Measurements from ENCODE around the gene SHISA6.

Gene SHISA6

GRCh38 chr17:11503308-11504035, 262.5 kb downstream of the SHISA6 start:
- Histone ChIP-seq H3K27me3 (ENCODE audit: insufficient read depth, low read length) (no peaks in the 10 kb centered on the region), H3K18ac (ENCODE audit: low read length) (no peak overlapping the region), H2BK12ac (ENCODE audit: low read length) (no peak overlapping the region), H3K23ac (ENCODE audit: low read length) (no peak overlapping the region), H3K9ac (ENCODE audit: low read length) (no peak overlapping the region), H3K4me1 (ENCODE audit: control insufficient read depth in 1 of 2, insufficient read depth in 2 of 2, low read length in 2 of 2) (no peaks in the 10 kb centered on the region), H3K79me2 (ENCODE audit: control insufficient read depth, insufficient read depth, low read length, poor library complexity) (no peaks in the 10 kb centered on the region), H4K91ac (ENCODE audit: low read depth, low read length) (no peak overlapping the region), H2AK5ac (ENCODE audit: low read length) (no peak overlapping the region), H4K12ac (ENCODE audit: low read depth, low read length) (no peak overlapping the region), H3K4ac (ENCODE audit: low read depth, low read length) (no peak overlapping the region), H3K36me3 (ENCODE audit: control insufficient read depth in 1 of 2, insufficient read depth in 2 of 2, low read length in 2 of 2) (no peaks in the 10 kb centered on the region), H2BK120ac (ENCODE audit: insufficient read depth, low read length, poor library complexity) (no peak overlapping the region), H3K9me3 (ENCODE audit: insufficient read depth, low read depth, low read length) (no peaks in the 10 kb centered on the region), H3K27ac (ENCODE audit: low read depth, low read length) (no peak overlapping the region), H3K14ac (ENCODE audit: low read length) (no peak overlapping the region), H4K8ac (ENCODE audit: low read depth, low read length) (no peak overlapping the region), H2AFZ (ENCODE audit: insufficient read depth, low read length, poor library complexity) (no peak overlapping the region), H3K4me3 (ENCODE audit: low read depth, low read length) (no peak overlapping the region), H2BK5ac (ENCODE audit: low read depth, low read length, poor library complexity) (no peak overlapping the region), H3K79me1 (ENCODE audit: low read length) (no peaks in the 10 kb centered on the region), H3K4me2 (ENCODE audit: low read length) (no peak overlapping the region)
- no peak for DNase-seq
- WGBS (ENCODE audit: extremely low coverage, insufficient coverage, insufficient read length) = no CpG with 5 or more reads among the region's 9 CpGs

- Histone ChIP-seq H3K9ac (ENCODE audit: low read length) (no peak overlapping the region), H2AK5ac (ENCODE audit: low read length) (no peak overlapping the region), H2BK120ac (ENCODE audit: insufficient read depth, low read length, poor library complexity) (no peak overlapping the region), H3K9me3 (ENCODE audit: insufficient read depth, low read depth, low read length) (no peaks in the 10 kb centered on the region), H4K8ac (ENCODE audit: low read depth, low read length) (no peak overlapping the region), H3K27me3 (ENCODE audit: insufficient read depth, low read length) (no peaks in the 10 kb centered on the region), H3K18ac (ENCODE audit: low read length) (no peak overlapping the region), H2AFZ (ENCODE audit: insufficient read depth, low read length, poor library complexity) (no peak overlapping the region), H3K27ac (ENCODE audit: low read depth, low read length) (no peak overlapping the region), H2BK5ac (ENCODE audit: low read depth, low read length, poor library complexity) (no peak overlapping the region), H3K23ac (ENCODE audit: low read length) (no peak overlapping the region), H3K79me1 (ENCODE audit: low read length) (no peaks in the 10 kb centered on the region), H3K36me3 (ENCODE audit: control insufficient read depth in 1 of 2, insufficient read depth in 2 of 2, low read length in 2 of 2) (no peaks in the 10 kb centered on the region), H4K91ac (ENCODE audit: low read depth, low read length) (no peak overlapping the region), H3K4me2 (ENCODE audit: low read length) (no peak overlapping the region), H3K4me1 (ENCODE audit: control insufficient read depth in 1 of 2, insufficient read depth in 2 of 2, low read length in 2 of 2) (no peaks in the 10 kb centered on the region), H3K4me3 (ENCODE audit: low read depth, low read length) (no peak overlapping the region), H3K79me2 (ENCODE audit: control insufficient read depth, insufficient read depth, low read length, poor library complexity) (no peaks in the 10 kb centered on the region), H3K4ac (ENCODE audit: low read depth, low read length) (no peak overlapping the region), H3K14ac (ENCODE audit: low read length) (no peak overlapping the region), H2BK12ac (ENCODE audit: low read length) (no peak overlapping the region), H4K12ac (ENCODE audit: low read depth, low read length) (no peak overlapping the region)
- WGBS (ENCODE audit: extremely low coverage, insufficient coverage, insufficient read length) = no CpG with 5 or more reads among the region's 4 CpGs
- peak in 1 of 2 donors; percentile 22 for DNase-seq
Measured at GRCh38 chr17:11506635-11507034, 265.6 kb downstream of the SHISA6 start.

- Histone ChIP-seq H3K79me1 (ENCODE audit: low read length) (no peaks in the 10 kb centered on the region), H2AK5ac (ENCODE audit: low read length) (no peak overlapping the region), H4K91ac (ENCODE audit: low read depth, low read length) (no peak overlapping the region), H3K79me2 (ENCODE audit: control insufficient read depth, insufficient read depth, low read length, poor library complexity) (no peaks in the 10 kb centered on the region), H3K27ac (ENCODE audit: low read depth, low read length) (no peak overlapping the region), H2BK120ac (ENCODE audit: insufficient read depth, low read length, poor library complexity) (no peak overlapping the region), H3K9ac (ENCODE audit: low read length) (no peak overlapping the region), H3K4me2 (ENCODE audit: low read length) (no peak overlapping the region), H2BK5ac (ENCODE audit: low read depth, low read length, poor library complexity) (no peak overlapping the region), H3K4me3 (ENCODE audit: low read depth, low read length) (no peak overlapping the region), H3K4me1 (ENCODE audit: control insufficient read depth in 1 of 2, insufficient read depth in 2 of 2, low read length in 2 of 2) (no peaks in the 10 kb centered on the region), H3K27me3 (ENCODE audit: insufficient read depth, low read length) (no peaks in the 10 kb centered on the region), H3K4ac (ENCODE audit: low read depth, low read length) (no peak overlapping the region), H3K36me3 (ENCODE audit: control insufficient read depth in 1 of 2, insufficient read depth in 2 of 2, low read length in 2 of 2) (no peaks in the 10 kb centered on the region), H3K23ac (ENCODE audit: low read length) (no peak overlapping the region), H4K8ac (ENCODE audit: low read depth, low read length) (no peak overlapping the region), H4K12ac (ENCODE audit: low read depth, low read length) (no peak overlapping the region), H3K14ac (ENCODE audit: low read length) (no peak overlapping the region), H3K9me3 (ENCODE audit: insufficient read depth, low read depth, low read length) (peaks cover 3% of the 10 kb centered on the region), H2AFZ (ENCODE audit: insufficient read depth, low read length, poor library complexity) (no peak overlapping the region), H3K18ac (ENCODE audit: low read length) (no peak overlapping the region), H2BK12ac (ENCODE audit: low read length) (no peak overlapping the region)
- no CpG with 5 or more reads among the region's 4 CpGs for WGBS (ENCODE audit: extremely low coverage, insufficient coverage, insufficient read length)
- no peak for DNase-seq
Measured at GRCh38 chr17:11511696-11512095, 270.7 kb downstream of the SHISA6 start.

GRCh38 chr17:11514565-11514964, 273.6 kb downstream of the SHISA6 start:
- no peaks in the 10 kb centered on the region for H3K36me3 ChIP-seq (ENCODE audit: control insufficient read depth in 1 of 2, insufficient read depth in 2 of 2, low read length in 2 of 2)
- H3K23ac ChIP-seq (ENCODE audit: low read length) = no peak overlapping the region
- H3K79me2 ChIP-seq (ENCODE audit: control insufficient read depth, insufficient read depth, low read length, poor library complexity) = no peaks in the 10 kb centered on the region
- H3K27ac ChIP-seq (ENCODE audit: low read depth, low read length) = no peak overlapping the region
- no peak overlapping the region for H4K12ac ChIP-seq (ENCODE audit: low read depth, low read length)
- H3K4me1 ChIP-seq (ENCODE audit: control insufficient read depth in 1 of 2, insufficient read depth in 2 of 2, low read length in 2 of 2) = no peaks in the 10 kb centered on the region
- no peak overlapping the region for H3K18ac ChIP-seq (ENCODE audit: low read length)
- H3K9ac ChIP-seq (ENCODE audit: low read length) = no peak overlapping the region
- WGBS (ENCODE audit: extremely low coverage, insufficient coverage, insufficient read length) = no CpG with 5 or more reads among the region's 2 CpGs
- DNase-seq = no peak
- H2AK5ac ChIP-seq (ENCODE audit: low read length) = no peak overlapping the region
- peaks cover 3% of the 10 kb centered on the region for H3K9me3 ChIP-seq (ENCODE audit: insufficient read depth, low read depth, low read length)
- H2BK120ac ChIP-seq (ENCODE audit: insufficient read depth, low read length, poor library complexity) = no peak overlapping the region
- H3K4me3 ChIP-seq (ENCODE audit: low read depth, low read length) = peak overlapping the region; percentile 27
- no peaks in the 10 kb centered on the region for H3K27me3 ChIP-seq (ENCODE audit: insufficient read depth, low read length)
- H3K14ac ChIP-seq (ENCODE audit: low read length) = no peak overlapping the region
- H3K4me2 ChIP-seq (ENCODE audit: low read length) = no peak overlapping the region
- H2BK12ac ChIP-seq (ENCODE audit: low read length) = no peak overlapping the region
- H3K79me1 ChIP-seq (ENCODE audit: low read length) = no peaks in the 10 kb centered on the region
- no peak overlapping the region for H2AFZ ChIP-seq (ENCODE audit: insufficient read depth, low read length, poor library complexity)
- H4K8ac ChIP-seq (ENCODE audit: low read depth, low read length) = no peak overlapping the region
- no peak overlapping the region for H3K4ac ChIP-seq (ENCODE audit: low read depth, low read length)
- H2BK5ac ChIP-seq (ENCODE audit: low read depth, low read length, poor library complexity) = no peak overlapping the region
- H4K91ac ChIP-seq (ENCODE audit: low read depth, low read length) = no peak overlapping the region

All from trophoblast cell (in vitro differentiated cells and primary cell).